DOHH2 (cell line): ENCODE data around the gene EIF5A2.
"Not testable (repeated sequence)": the region's sequence is repeated elsewhere in the genome, so short reads cannot be mapped to it uniquely, and the experiment has no call there.

Experiments used
- H3F3A ChIP-seq: fragments of 200-600 bp; sonication (generic), shearing (Covaris generic); 2 replicates; pipeline ENCODE4 v1.6.0; 2016; ENCODE audit warnings: antibody characterized with exemption, mild to moderate bottlenecking; ENCODE audit not compliant: control insufficient read depth, insufficient read depth
- H3K27ac ChIP-seq: fragments of 200-600 bp; sonication (generic); 2 replicates; pipeline ENCODE4 v1.5.1; 2014; ENCODE audit warnings: low read depth, mild to moderate bottlenecking, low read length, moderate library complexity
- H3K27me3 ChIP-seq: fragments of 200-600 bp; sonication (generic); 2 replicates; pipeline ENCODE4 v1.6.1; 2014; ENCODE audit warnings: mild to moderate bottlenecking, low read length, mixed read lengths; ENCODE audit not compliant: control insufficient read depth
- H3K36me3 ChIP-seq: fragments of 200-600 bp; sonication (generic); 2 replicates; pipeline ENCODE4 v1.6.1; 2014; ENCODE audit warnings: mild to moderate bottlenecking, low read length, moderate library complexity, mixed read lengths; ENCODE audit not compliant: control insufficient read depth
- H3K4me1 ChIP-seq: fragments of 200-600 bp; sonication (generic); 2 replicates; pipeline ENCODE4 v1.6.1; 2014; ENCODE audit warnings: mild to moderate bottlenecking, low read length, mixed read lengths; ENCODE audit not compliant: control insufficient read depth
- H3K4me2 ChIP-seq: fragments of 200-600 bp; sonication (generic); 2 replicates; pipeline ENCODE4 v1.6.0; 2014; ENCODE audit warnings: mild to moderate bottlenecking, low read length, moderate library complexity
- H3K4me3 ChIP-seq: fragments of 200-600 bp; sonication (generic); 2 replicates; pipeline ENCODE4 v1.5.1; 2014; ENCODE audit warnings: mild to moderate bottlenecking, low read length, mixed read lengths
- H3K79me2 ChIP-seq: fragments of 200-600 bp; sonication (generic); 2 replicates; pipeline ENCODE4 v1.6.1; 2014; ENCODE audit warnings: mild to moderate bottlenecking, low read length, mixed read lengths; ENCODE audit not compliant: control insufficient read depth
- H3K9me2 ChIP-seq: fragments of 200-600 bp; sonication (generic); replicated peaks from 2 replicates; pipeline ENCODE4 v1.6.1; 2014; ENCODE audit warnings: mild to moderate bottlenecking, low read length, mixed read lengths; ENCODE audit not compliant: control insufficient read depth
- H3K9me3 ChIP-seq: fragments of 200-600 bp; sonication (generic); 2 replicates; pipeline ENCODE4 v1.6.1; 2014; ENCODE audit warnings: antibody characterized with exemption, low read length, mixed read lengths; ENCODE audit not compliant: control insufficient read depth, insufficient read depth
- H4K20me1 ChIP-seq: fragments of 200-600 bp; sonication (generic); 2 replicates; pipeline ENCODE4 v1.6.0; 2014; ENCODE audit warnings: low read depth, mild to moderate bottlenecking, antibody characterized with exemption, low read length, moderate library complexity; ENCODE audit not compliant: control insufficient read depth, insufficient read depth
- EZH2phosphoT487 ChIP-seq: fragments of 200-600 bp; sonication (generic); IDR thresholded peaks from 2 replicates; pipeline ENCODE4 v1.6.1; 2017; ENCODE audit warnings: borderline replicate concordance, mild to moderate bottlenecking, antibody characterized with exemption, low read length, moderate library complexity, mixed read lengths
- TF ChIP-seq, protein P1 (sequence below): fragments of 200-600 bp; sonication (generic); IDR thresholded peaks from one replicate; pipeline ENCODE4 v1.5.1; 2014; ENCODE audit warnings: antibody characterized with exemption, mild to moderate bottlenecking, low read depth, low read length; ENCODE audit not compliant: poor library complexity, severe bottlenecking

Gene EIF5A2

DNA sequence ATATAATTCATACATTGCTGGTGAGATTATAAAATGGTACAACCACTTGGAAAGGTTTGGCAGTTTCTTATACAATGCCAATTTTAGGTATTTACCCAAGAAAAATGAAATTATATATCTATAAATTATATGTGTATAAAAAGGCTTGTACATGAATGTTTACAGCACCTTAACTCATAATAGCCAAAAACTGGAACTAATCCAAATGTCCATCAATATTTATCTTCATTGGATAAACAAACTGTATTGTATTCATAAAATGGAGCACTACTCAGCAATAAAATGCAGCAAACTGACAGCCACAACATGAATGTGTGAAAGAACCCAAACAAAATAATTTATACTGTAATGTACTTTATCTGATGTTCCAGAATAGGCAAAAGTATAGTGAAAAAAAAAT lies 33.6 kb upstream of the EIF5A2 start:
- H3K9me2 ChIP-seq, result no peaks in the 10 kb centered on the region
- H3K4me1 ChIP-seq, result no peaks in the 10 kb centered on the region
- TF ChIP-seq, protein P1, sequence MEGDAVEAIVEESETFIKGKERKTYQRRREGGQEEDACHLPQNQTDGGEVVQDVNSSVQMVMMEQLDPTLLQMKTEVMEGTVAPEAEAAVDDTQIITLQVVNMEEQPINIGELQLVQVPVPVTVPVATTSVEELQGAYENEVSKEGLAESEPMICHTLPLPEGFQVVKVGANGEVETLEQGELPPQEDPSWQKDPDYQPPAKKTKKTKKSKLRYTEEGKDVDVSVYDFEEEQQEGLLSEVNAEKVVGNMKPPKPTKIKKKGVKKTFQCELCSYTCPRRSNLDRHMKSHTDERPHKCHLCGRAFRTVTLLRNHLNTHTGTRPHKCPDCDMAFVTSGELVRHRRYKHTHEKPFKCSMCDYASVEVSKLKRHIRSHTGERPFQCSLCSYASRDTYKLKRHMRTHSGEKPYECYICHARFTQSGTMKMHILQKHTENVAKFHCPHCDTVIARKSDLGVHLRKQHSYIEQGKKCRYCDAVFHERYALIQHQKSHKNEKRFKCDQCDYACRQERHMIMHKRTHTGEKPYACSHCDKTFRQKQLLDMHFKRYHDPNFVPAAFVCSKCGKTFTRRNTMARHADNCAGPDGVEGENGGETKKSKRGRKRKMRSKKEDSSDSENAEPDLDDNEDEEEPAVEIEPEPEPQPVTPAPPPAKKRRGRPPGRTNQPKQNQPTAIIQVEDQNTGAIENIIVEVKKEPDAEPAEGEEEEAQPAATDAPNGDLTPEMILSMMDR, result no peak
- TF ChIP-seq EZH2phosphoT487, result no peak
- H3K79me2 ChIP-seq, result no peaks in the 10 kb centered on the region
- no peaks in the 10 kb centered on the region for H4K20me1 ChIP-seq
- no peaks in the 10 kb centered on the region for H3K9me3 ChIP-seq
- no peak overlapping the region for H3K4me3 ChIP-seq
- no peak overlapping the region for H3K4me2 ChIP-seq
- H3F3A ChIP-seq, result no peaks in the 10 kb centered on the region
- no peak overlapping the region for H3K27ac ChIP-seq
- H3K27me3 ChIP-seq, result no peaks in the 10 kb centered on the region
- no peaks in the 10 kb centered on the region for H3K36me3 ChIP-seq

- H3K4me1 ChIP-seq, result no peaks in the 10 kb centered on the region
- no peak for TF ChIP-seq EZH2phosphoT487
- TF ChIP-seq, protein P1, result no peak
- no peaks in the 10 kb centered on the region for H3K36me3 ChIP-seq
- H3F3A ChIP-seq, result no peaks in the 10 kb centered on the region
- no peak overlapping the region for H3K4me2 ChIP-seq
- no peaks in the 10 kb centered on the region for H4K20me1 ChIP-seq
- H3K9me3 ChIP-seq, result no peaks in the 10 kb centered on the region
- no peaks in the 10 kb centered on the region for H3K9me2 ChIP-seq
- H3K27ac ChIP-seq, result no peak overlapping the region
- no peak overlapping the region for H3K4me3 ChIP-seq
- H3K79me2 ChIP-seq, result no peaks in the 10 kb centered on the region
- H3K27me3 ChIP-seq, result no peaks in the 10 kb centered on the region
Measured at GRCh38 chr3:170941551-170941950, 33.1 kb upstream of the EIF5A2 start.

DNA sequence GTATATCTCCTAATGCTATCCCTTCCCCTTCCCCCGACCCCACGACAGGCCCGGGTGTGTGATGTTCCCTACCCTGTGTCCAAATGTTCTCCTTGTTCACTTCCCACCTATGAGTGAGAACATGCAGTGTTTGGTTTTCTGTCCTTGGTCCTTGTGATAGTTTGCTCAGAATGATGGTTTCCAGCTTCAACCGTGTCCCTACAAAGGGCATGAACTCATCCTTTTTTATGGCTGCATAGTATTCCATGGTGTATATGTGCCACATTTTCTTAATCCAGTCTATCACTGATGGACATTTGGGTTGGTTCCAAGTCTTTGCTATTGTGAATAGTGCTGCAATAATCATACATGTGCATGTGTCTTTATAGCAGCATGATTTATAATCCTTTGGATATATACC lies 24.6 kb upstream of the EIF5A2 start:
- H3K79me2 ChIP-seq, H4K20me1 ChIP-seq, H3K27ac ChIP-seq, H3F3A ChIP-seq, H3K9me3 ChIP-seq, H3K4me1 ChIP-seq, H3K9me2 ChIP-seq, H3K4me3 ChIP-seq, H3K4me2 ChIP-seq, H3K27me3 ChIP-seq, H3K36me3 ChIP-seq: not testable (repeated sequence)

- H3K4me3 ChIP-seq, H3F3A ChIP-seq, H3K36me3 ChIP-seq, H3K4me1 ChIP-seq, H3K27ac ChIP-seq, H3K4me2 ChIP-seq, H3K79me2 ChIP-seq, H3K9me2 ChIP-seq, H3K9me3 ChIP-seq, H3K27me3 ChIP-seq, H4K20me1 ChIP-seq: not testable (repeated sequence)
Measured at GRCh38 chr3:170923553-170923952, 15.1 kb upstream of the EIF5A2 start.
